Tibial nerve (tissue), 4 donors: Measurements from ENCODE around the gene SLC44A5. TPM values are rescaled to one million over a fixed set of nuclear protein-coding genes. Genes with fewer than 3 reads are reported as not detected.

Experiments
- DNase-seq, 2 donors: peaks; one replicate each; pipeline ENCODE4 v3.0.0-alpha.2; 2019; ENCODE audit warnings: low spot score in 2 of 2
- H3K27ac ChIP-seq, 4 donors: fragments of 200-600 bp; sonication (generic) in 3 of 4; one replicate each; pipeline ENCODE4 v1.5.1; 2017 to 2019; ENCODE audit warnings: mild to moderate bottlenecking in 1 of 4
- H3K27me3 ChIP-seq, 2 donors: fragments of 200-600 bp; sonication (generic) in 1 of 2; one replicate each; pipeline versions ENCODE4 v1.5.1 to v1.6.0; 2017 to 2019
- H3K36me3 ChIP-seq, 3 donors: fragments of 200-600 bp; sonication (generic); one replicate each; pipeline ENCODE4 v1.5.1; 2018 to 2019
- H3K4me1 ChIP-seq, 4 donors: fragments of 200-600 bp; sonication (generic) in 3 of 4; one replicate each; pipeline ENCODE4 v1.5.1; 2017 to 2019
- H3K4me3 ChIP-seq, 4 donors: fragments of 200-600 bp; sonication (generic) in 3 of 4; one replicate each; pipeline ENCODE4 v1.5.1; 2017 to 2019; ENCODE audit warnings: mild to moderate bottlenecking in 1 of 4, moderate library complexity in 1 of 4
- H3K9me3 ChIP-seq, 4 donors: fragments of 200-600 bp; sonication (generic) in 3 of 4; one replicate each; pipeline ENCODE4 v1.5.1; 2017 to 2019
- EP300 ChIP-seq, 2 donors: sonication (generic); formaldehyde crosslinking; IDR thresholded peaks; one replicate each; pipeline ENCODE4 v1.6.1; 2017; ENCODE audit warnings: antibody characterized with exemption in 2 of 2, mild to moderate bottlenecking in 1 of 2
- POLR2A ChIP-seq, 2 donors: fragments of 450-650 bp; IDR thresholded peaks; one replicate each; pipeline ENCODE4 v1.6.1; 2017; ENCODE audit warnings: antibody characterized with exemption in 2 of 2, mild to moderate bottlenecking in 2 of 2, moderate library complexity in 2 of 2
- WGBS, 2 donors: methylation state at CpG; one replicate each; pipeline ENCODE4 v1.1.5; 2018; 5-methylcytosine and 5-hydroxymethylcytosine counted together
- total RNA-seq, 4 donors: library from RNA; depleted of rRNA; stranded (reverse); fragments of >200 nt; gene quantifications; one replicate each; pipeline ENCODE4 v1.1.0, GENCODE V29; 2016
- TF ChIP-seq, protein P1 (sequence below), 5 experiments: fragments of 200-600 bp in 3 of 5; fragments of 450-650 bp in 2 of 5; sonication (generic) in 3 of 5; IDR thresholded peaks; one replicate each; pipeline ENCODE4 v1.5.1; 2016 to 2019; ENCODE audit warnings: antibody characterized with exemption in 5 of 5, mild to moderate bottlenecking in 3 of 5, moderate library complexity in 2 of 5

Gene SLC44A5
- total RNA-seq, 4 donors from 2014 or later = 0.21 TPM; not detected in 3

DNA sequence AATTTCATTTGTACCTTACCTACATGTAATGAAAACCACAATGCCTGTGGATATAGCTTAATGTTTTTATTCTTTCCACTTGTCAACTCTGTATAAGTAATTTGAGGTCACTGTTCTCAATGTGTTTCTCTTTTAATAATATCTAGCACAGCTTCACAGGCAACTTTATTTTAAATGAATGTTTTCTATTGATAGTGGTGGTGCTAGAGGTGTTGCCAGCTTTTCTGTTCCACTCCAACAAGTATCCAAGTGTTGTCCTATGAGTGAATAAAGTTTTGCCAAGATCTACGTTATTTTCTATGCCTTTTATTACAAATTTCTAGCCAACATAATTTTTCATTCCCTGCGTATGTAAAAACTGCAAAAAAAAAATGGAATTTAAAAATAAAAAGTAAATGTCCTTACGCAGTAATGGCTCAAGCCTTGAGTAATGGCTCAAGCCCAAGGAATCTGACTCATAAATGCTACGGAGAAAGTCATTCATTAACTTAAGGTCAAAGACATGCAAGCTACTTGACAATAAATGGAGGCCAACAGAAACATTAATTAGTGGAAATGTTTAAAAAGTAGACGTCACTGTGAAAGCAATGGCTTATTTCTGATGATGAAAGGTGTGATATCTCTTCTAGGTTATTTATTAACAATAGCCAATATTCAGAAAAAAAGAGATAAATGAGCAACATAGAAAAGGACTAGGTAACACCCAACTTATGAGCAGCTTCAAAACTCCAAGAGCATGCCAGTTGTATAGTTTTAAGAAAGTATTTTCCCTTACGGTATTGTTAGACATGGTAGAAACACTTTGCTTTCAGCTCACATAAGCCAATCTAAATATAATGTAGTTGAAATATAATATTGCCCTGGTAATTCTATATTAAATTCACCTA, 71.4 kb downstream of the SLC44A5 start:
- Histone ChIP-seq H3K9me3 (no peaks in the 10 kb centered on the region), H3K27ac (no peak overlapping the region), H3K4me3 (no peak overlapping the region), H3K36me3 (no peaks in the 10 kb centered on the region), H3K4me1 (no peaks in the 10 kb centered on the region), H3K27me3 (no peaks in the 10 kb centered on the region)
- 48 to 49% methylated on average over 6 of the region's 6 CpGs for WGBS, 2 donors
- DNase-seq = no peak
- TF ChIP-seq, protein P1, sequence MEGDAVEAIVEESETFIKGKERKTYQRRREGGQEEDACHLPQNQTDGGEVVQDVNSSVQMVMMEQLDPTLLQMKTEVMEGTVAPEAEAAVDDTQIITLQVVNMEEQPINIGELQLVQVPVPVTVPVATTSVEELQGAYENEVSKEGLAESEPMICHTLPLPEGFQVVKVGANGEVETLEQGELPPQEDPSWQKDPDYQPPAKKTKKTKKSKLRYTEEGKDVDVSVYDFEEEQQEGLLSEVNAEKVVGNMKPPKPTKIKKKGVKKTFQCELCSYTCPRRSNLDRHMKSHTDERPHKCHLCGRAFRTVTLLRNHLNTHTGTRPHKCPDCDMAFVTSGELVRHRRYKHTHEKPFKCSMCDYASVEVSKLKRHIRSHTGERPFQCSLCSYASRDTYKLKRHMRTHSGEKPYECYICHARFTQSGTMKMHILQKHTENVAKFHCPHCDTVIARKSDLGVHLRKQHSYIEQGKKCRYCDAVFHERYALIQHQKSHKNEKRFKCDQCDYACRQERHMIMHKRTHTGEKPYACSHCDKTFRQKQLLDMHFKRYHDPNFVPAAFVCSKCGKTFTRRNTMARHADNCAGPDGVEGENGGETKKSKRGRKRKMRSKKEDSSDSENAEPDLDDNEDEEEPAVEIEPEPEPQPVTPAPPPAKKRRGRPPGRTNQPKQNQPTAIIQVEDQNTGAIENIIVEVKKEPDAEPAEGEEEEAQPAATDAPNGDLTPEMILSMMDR (IDR thresholded peaks at IDR 0.05) = no peak
- TF ChIP-seq POLR2A (IDR thresholded peaks at IDR 0.05) (no peak), EP300 (IDR thresholded peaks at IDR 0.05) (no peak)

DNA sequence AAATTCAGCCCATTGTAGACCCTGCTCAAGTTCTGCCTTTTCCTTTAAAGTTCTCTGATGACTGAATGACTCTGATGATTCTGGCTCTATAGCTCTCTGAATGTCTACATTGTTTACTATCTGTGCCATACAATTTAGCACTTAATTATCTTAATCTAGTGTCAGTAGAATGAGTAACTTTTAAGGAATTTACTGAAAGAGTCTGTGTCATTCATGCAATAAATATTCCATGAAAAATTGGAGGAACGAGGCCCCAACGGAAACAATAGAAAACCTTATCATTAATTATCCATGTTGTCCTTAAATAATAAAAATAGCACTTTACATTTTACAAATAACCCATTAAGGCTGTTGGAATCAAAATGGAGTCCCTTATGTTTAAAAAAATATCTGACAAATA, 77.8 kb downstream of the SLC44A5 start:
- no peak overlapping the region for H3K4me3 ChIP-seq
- no peaks in the 10 kb centered on the region for H3K4me1 ChIP-seq
- WGBS, 2 donors = 44 to 50% methylated on average over 2 of the region's 2 CpGs
- no peak overlapping the region for H3K27ac ChIP-seq
- no peak for DNase-seq
- no peaks in the 10 kb centered on the region for H3K9me3 ChIP-seq
- H3K27me3 ChIP-seq = no peaks in the 10 kb centered on the region
- TF ChIP-seq EP300 (IDR thresholded peaks at IDR 0.05) (no peak), POLR2A (IDR thresholded peaks at IDR 0.05) (no peak)
- TF ChIP-seq, protein P1 (IDR thresholded peaks at IDR 0.05) = no peak
- H3K36me3 ChIP-seq = no peaks in the 10 kb centered on the region

DNA sequence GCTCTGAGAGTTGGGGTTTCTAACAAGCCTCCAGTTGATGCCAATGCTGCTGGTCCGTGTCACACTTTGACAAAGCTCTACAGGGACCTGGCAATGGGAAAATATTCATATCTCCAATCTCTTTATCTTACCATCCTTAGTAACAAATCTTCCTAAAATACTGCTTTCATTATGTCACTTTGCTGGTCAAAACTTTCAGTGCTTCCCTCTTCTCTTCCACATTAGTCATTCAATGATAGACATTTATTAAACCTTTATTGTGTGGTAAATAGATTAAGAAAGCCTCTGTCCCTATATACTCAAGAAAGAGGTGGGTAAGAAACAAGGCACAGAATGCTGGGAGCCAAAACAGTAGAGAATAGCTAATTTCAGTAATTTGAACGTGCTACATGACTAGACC, 79.3 kb downstream of the SLC44A5 start:
- Histone ChIP-seq H3K36me3 (no peaks in the 10 kb centered on the region), H3K4me3 (no peak overlapping the region), H3K27ac (no peak overlapping the region), H3K9me3 (no peaks in the 10 kb centered on the region), H3K4me1 (no peaks in the 10 kb centered on the region), H3K27me3 (no peaks in the 10 kb centered on the region)
- TF ChIP-seq, protein P1 (IDR thresholded peaks at IDR 0.05) = no peak
- no peak for TF ChIP-seq POLR2A (IDR thresholded peaks at IDR 0.05)
- no peak for TF ChIP-seq EP300 (IDR thresholded peaks at IDR 0.05)
- DNase-seq = no peak
- WGBS, 2 donors = 70 to 79% methylated on average over 2 of the region's 2 CpGs

DNA sequence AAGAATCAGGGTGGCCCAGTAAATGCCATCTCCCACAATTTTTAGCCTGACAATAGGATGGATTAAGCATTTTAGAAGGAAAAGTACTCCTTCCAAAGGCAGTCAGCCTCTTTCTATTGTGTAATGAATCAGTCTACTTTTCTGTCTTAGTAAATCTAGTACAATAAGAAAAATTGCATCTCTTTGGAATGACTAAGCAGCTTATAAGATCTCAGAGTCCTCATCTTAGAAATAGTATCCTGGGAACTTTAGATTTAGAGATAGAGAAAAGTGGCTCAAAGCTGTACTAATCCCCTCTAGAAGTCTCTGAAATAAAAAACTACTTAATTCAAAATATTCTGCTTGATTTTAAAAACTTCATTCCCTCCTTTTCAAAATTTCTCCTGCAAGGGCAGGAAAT, 81.4 kb downstream of the SLC44A5 start:
- Histone ChIP-seq H3K36me3 (no peaks in the 10 kb centered on the region), H3K4me3 (no peak overlapping the region), H3K27me3 (no peaks in the 10 kb centered on the region), H3K9me3 (no peaks in the 10 kb centered on the region), H3K4me1 (no peaks in the 10 kb centered on the region), H3K27ac (no peak overlapping the region)
- TF ChIP-seq, protein P1 (IDR thresholded peaks at IDR 0.05) = no peak
- TF ChIP-seq EP300 (IDR thresholded peaks at IDR 0.05) (no peak), POLR2A (IDR thresholded peaks at IDR 0.05) (no peak)
- no peak for DNase-seq

DNA sequence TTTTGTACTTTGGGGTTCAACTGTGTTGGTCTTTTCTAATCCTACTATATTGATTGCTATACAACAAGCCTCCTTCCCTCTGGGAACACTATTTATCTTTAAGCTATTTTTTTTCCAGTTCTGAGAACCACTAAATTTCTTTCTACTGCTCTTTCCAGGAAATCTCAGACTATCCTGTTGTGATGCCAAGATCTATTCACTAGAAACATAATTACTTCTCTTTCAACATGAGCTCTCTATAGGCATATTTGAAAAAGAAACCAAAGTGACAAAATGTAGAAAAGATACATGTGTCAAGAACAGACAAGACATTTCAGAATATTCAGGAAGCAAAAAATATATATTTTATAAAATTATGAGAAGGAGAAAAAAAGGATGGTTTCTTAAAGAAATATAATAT, 82.9 kb downstream of the SLC44A5 start:
- H3K36me3 ChIP-seq = no peaks in the 10 kb centered on the region
- DNase-seq = no peak
- H3K4me3 ChIP-seq = no peak overlapping the region
- H3K27ac ChIP-seq = no peak overlapping the region
- TF ChIP-seq POLR2A (IDR thresholded peaks at IDR 0.05) = no peak
- TF ChIP-seq, protein P1 (IDR thresholded peaks at IDR 0.05) = no peak
- TF ChIP-seq EP300 (IDR thresholded peaks at IDR 0.05) = no peak
- no peaks in the 10 kb centered on the region for H3K27me3 ChIP-seq
- no peaks in the 10 kb centered on the region for H3K9me3 ChIP-seq
- H3K4me1 ChIP-seq = no peaks in the 10 kb centered on the region
